B cell (primary cell): ENCODE measurements around the gene CABS1.

ENCODE experiments used
- CTCF ChIP-seq: fragments of 200-600 bp; IDR thresholded peaks from one replicate; pipeline ENCODE4 v1.8.0; 2022; ENCODE audit warnings: antibody characterized with exemption, mild to moderate bottlenecking
- EZH2 ChIP-seq: IDR thresholded peaks from 2 replicates; pipeline ENCODE4 v1.6.1; 2012; ENCODE audit warnings: borderline replicate concordance, low read depth, mild to moderate bottlenecking, moderate library complexity, low read length; ENCODE audit not compliant: insufficient read depth, poor library complexity, severe bottlenecking

GRCh38 chr4:70371987-70372386 is 37.2 kb downstream of the CABS1 start:
- TF ChIP-seq CTCF (no peak), EZH2 (no peak)
